Measurements from ENCODE around the gene TRMT112. TPM values are rescaled to one million over a fixed set of nuclear protein-coding genes. Genes with fewer than 3 reads are reported as not detected.

Gene TRMT112
- total RNA-seq, 1 donor = 177 TPM

DNA sequence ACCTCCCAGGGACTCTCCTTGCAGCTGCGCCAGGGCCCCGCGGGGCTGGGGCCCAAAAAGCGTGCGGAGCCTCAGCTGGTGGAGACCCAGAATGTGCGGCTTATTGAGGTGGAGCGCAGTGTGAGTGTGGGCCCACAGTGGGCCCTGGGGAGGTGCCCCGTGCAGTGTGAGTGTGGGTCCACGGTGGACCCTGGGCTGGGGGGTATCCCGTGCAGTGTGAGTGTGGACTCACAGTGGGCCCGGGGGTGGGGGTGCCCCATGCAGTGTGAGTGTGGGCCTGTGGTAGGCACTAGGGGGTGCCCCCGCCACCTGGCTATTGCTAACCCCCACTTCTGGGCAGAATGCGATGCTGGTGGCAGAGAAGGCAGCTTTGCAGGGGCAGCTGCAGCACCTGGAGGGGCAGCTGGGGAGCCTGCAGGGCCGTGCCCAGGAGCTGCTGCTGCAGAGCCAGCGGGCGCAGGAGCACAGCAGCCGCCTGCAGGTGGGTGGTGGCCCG is 33.8 kb upstream of the TRMT112 start:
- no peak for DNase-seq (ENCODE audit: low read depth)
- TF ChIP-seq, protein P1, sequence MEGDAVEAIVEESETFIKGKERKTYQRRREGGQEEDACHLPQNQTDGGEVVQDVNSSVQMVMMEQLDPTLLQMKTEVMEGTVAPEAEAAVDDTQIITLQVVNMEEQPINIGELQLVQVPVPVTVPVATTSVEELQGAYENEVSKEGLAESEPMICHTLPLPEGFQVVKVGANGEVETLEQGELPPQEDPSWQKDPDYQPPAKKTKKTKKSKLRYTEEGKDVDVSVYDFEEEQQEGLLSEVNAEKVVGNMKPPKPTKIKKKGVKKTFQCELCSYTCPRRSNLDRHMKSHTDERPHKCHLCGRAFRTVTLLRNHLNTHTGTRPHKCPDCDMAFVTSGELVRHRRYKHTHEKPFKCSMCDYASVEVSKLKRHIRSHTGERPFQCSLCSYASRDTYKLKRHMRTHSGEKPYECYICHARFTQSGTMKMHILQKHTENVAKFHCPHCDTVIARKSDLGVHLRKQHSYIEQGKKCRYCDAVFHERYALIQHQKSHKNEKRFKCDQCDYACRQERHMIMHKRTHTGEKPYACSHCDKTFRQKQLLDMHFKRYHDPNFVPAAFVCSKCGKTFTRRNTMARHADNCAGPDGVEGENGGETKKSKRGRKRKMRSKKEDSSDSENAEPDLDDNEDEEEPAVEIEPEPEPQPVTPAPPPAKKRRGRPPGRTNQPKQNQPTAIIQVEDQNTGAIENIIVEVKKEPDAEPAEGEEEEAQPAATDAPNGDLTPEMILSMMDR (IDR thresholded peaks at IDR 0.05; ENCODE audit: insufficient read depth, low read length) = no peak
- H3K4me3 ChIP-seq (ENCODE audit: low read depth, low read length) = no peak overlapping the region

DNA sequence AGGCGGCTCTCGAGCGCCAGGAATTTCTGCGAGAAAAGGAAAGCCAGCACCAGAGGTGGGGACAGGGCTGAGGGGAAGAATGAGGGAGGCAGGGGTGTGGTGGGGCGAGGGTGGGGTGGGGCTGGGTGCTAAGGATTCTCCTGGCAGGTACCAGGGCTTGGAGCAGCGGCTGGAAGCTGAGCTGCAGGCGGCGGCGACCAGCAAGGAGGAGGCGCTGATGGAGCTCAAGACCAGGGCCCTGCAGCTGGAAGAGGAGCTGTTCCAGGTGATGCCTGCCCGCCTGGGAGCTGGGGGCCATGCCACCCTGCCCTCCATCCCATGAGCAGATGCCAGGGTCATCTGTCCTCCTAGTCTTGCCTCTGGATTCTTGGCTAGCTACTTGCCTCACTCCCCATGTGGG is 32.0 kb upstream of the TRMT112 start:
- no peak overlapping the region for H3K4me3 ChIP-seq (ENCODE audit: low read depth, low read length)
- TF ChIP-seq, protein P1 (IDR thresholded peaks at IDR 0.05; ENCODE audit: insufficient read depth, low read length) = no peak
- no peak for DNase-seq (ENCODE audit: low read depth)

DNA sequence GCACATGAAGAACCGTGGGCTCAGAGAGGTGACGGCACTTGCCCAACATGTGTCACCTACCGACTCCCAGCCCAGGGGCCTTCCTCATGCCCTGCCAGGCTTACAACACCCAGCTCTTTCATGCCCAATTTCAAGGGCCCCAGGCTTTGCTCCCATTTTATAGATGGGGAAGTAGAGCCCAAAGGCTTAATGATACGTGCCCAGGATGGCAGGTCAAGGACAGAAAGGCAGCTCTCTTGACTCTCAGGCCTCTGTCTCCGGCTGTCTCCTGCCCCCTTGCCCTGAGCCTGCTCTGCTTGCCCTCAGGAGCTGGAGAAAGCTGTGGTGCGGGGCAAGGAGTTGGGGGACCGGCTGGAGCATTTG is 31.6 kb upstream of the TRMT112 start:
- TF ChIP-seq, protein P1 (IDR thresholded peaks at IDR 0.05; ENCODE audit: insufficient read depth, low read length) = no peak
- DNase-seq (ENCODE audit: low read depth) = no peak
- no peak overlapping the region for H3K4me3 ChIP-seq (ENCODE audit: low read depth, low read length)

DNA sequence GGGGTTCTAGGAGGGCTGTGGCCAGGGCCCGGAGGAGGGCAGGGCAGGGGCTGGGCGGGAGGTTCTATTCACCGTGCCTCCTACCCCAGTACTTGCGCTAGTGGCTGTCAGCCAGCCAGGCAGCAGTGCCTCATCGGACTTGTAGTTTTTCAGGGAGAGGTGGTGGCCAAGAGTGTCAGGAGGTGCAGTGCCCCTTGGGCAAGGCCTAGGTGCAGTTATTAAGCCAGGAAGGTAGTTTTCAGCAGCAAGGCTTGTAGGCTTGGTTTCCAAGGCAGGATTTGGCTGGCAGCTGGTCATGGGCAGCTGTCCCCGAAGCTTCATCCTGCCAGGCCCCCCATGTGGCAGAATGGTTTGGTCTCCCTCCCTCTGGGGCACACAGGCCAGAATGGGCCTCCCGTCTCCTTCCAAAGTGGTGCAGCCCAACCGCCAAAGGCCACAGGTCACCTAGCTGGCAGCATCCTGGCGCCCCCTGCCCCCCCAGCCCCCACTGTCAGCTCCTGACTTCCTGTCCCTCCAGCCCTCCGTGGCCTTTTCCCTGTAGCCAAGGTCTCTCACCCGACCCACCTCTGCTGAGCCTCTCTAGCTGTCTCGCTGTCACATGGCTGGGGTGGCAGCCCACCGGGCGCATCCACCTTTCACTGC is 31.1 kb upstream of the TRMT112 start:
- no peak overlapping the region for H3K4me3 ChIP-seq (ENCODE audit: low read depth, low read length)
- peak; percentile 82 for DNase-seq (ENCODE audit: low read depth)
- TF ChIP-seq, protein P1 (IDR thresholded peaks at IDR 0.05; ENCODE audit: insufficient read depth, low read length) = no peak

DNA sequence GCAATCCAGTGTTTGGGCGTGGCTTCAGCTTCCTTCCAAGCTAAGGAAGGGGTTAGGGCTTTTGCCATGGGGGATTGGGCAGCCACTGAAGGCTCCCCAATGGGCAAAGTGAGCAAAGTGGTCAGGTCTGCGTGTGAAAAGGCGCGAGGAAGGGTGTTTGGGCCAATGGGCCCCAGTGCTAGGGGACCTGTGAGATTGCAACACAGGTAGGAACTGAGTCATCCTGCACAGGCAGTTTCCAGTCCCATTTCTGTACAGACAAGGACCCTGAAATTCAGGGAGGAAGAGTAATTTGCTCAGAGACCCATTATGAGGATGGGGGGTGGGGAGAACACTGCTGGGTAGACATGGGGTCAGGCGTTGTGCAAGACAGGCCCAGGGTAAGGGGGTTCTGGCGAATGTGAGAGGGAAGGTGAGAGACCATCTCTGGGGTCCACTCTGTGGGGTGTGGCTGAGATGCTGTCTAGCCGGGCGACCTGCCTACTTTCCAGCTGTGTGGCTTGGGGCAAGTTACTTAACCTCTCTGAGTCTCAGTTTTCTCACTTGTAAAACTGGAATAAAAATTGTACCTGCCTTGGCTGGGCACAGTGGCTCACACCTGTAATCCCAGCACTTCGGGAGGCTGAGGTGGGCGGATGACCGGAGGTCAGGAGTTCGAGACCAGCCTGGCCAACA is 30.0 kb upstream of the TRMT112 start:
- H3K4me3 ChIP-seq (ENCODE audit: low read depth, low read length) = no peak overlapping the region
- DNase-seq (ENCODE audit: low read depth) = no peak
- TF ChIP-seq, protein P1 (IDR thresholded peaks at IDR 0.05; ENCODE audit: insufficient read depth, low read length) = no peak

DNA sequence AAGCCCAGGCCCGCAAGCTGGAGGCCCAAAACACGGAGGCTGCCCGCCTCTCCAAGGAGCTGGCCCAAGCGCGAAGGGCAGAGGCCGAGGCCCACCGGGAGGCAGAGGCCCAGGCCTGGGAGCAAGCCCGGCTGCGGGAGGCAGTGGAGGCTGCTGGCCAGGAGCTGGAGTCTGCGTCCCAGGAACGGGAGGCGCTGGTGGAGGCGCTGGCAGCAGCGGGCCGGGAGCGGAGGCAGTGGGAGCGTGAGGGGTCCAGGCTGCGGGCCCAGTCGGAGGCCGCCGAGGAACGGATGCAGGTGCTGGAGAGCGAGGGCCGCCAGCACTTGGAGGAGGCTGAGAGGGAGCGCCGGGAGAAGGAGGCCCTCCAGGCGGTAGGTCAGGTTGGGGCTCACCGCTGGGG is 27.4 kb upstream of the TRMT112 start:
- no peak overlapping the region for H3K4me3 ChIP-seq (ENCODE audit: low read depth, low read length)
- DNase-seq (ENCODE audit: low read depth) = no peak
- TF ChIP-seq, protein P1 (IDR thresholded peaks at IDR 0.05; ENCODE audit: insufficient read depth, low read length) = no peak

All from fibroblast of the aortic adventitia (primary cell).